CD4-positive, alpha-beta T cell (primary cell): ENCODE data around the gene TM4SF1. TPM values are rescaled to one million over a fixed set of nuclear protein-coding genes. Genes with fewer than 3 reads are reported as not detected.

Experiments used
- ATAC-seq: fragments of 200-7000 bp; cut with Tn5 transposase; one replicate; pipeline ENCODE4 v1.10.0; 2022; ENCODE audit warnings: mild to moderate bottlenecking; ENCODE audit not compliant: poor library complexity
- CTCF ChIA-PET: fragments of 350-600 bp; sonication (Branson Sonifier 250); formaldehyde crosslinking; loops from one replicate; lab custom pipeline; 2021; ENCODE audit warnings: antibody characterized with exemption, inconsistent platforms; lab: Charles Lee
- POLR2A ChIA-PET: fragments of 350-600 bp; sonication (Branson Sonifier 250); formaldehyde crosslinking; loops from one replicate; lab custom pipeline; 2021; ENCODE audit warnings: antibody characterized with exemption, inconsistent platforms; lab: Charles Lee
- DNase-seq, 14 experiments: peaks; one replicate each; pipeline ENCODE4 v3.0.0-alpha.2; 2013 to 2020; ENCODE audit warnings: mixed read lengths in 2 of 14
- H3K27ac ChIP-seq, 2 donors: one replicate each; pipeline versions ENCODE4 v1.5.1 to v1.7.0; 2013; ENCODE audit warnings: low read length in 2 of 2, low read depth in 1 of 2, mild to moderate bottlenecking in 1 of 2
- H3K27me3 ChIP-seq, 2 experiments: 1 replicate in 1 of 2; 2 replicates in 1 of 2; pipeline versions ENCODE4 v1.6.1 to v1.7.0; 2013; ENCODE audit warnings: low read length in 2 of 2, control low read depth in 1 of 2, mild to moderate bottlenecking in 1 of 2, moderate library complexity in 1 of 2; ENCODE audit not compliant: insufficient read depth in 2 of 2, control insufficient read depth in 1 of 2
- H3K36me3 ChIP-seq: one replicate; pipeline ENCODE4 v1.6.1; 2013; ENCODE audit warnings: low read length, control low read depth; ENCODE audit not compliant: insufficient read depth
- H3K4me1 ChIP-seq: one replicate; pipeline ENCODE4 v1.6.1; 2013; ENCODE audit warnings: low read length, control low read depth; ENCODE audit not compliant: insufficient read depth
- H3K4me3 ChIP-seq: one replicate; pipeline ENCODE4 v1.5.1; 2013; ENCODE audit warnings: mild to moderate bottlenecking, low read length, moderate library complexity
- H3K9me3 ChIP-seq, 2 experiments: 1 replicate in 1 of 2; 2 replicates in 1 of 2; pipeline versions ENCODE4 v1.6.1 to v1.7.0; 2013; ENCODE audit warnings: low read length in 2 of 2, mild to moderate bottlenecking in 2 of 2, control low read depth in 1 of 2, moderate library complexity in 1 of 2; ENCODE audit not compliant: control insufficient read depth in 1 of 2, insufficient read depth in 1 of 2
- H3K27ac Mint-ChIP-seq: one replicate; pipeline ENCODE4 v1.8.0; 2020; ENCODE audit warnings: mixed read lengths
- H3K27me3 Mint-ChIP-seq: one replicate; pipeline ENCODE4 v1.8.0; 2021; ENCODE audit warnings: mixed read lengths
- H3K36me3 Mint-ChIP-seq: one replicate; pipeline ENCODE4 v1.8.0; 2021; ENCODE audit warnings: low read depth, mixed read lengths
- H3K4me1 Mint-ChIP-seq: one replicate; pipeline ENCODE4 v1.8.0; 2021; ENCODE audit warnings: low read depth, mixed read lengths
- H3K4me3 Mint-ChIP-seq: one replicate; pipeline ENCODE4 v1.8.0; 2020; ENCODE audit warnings: mild to moderate bottlenecking, mixed read lengths
- H3K9me3 Mint-ChIP-seq: one replicate; pipeline ENCODE4 v1.8.0; 2020; ENCODE audit warnings: mixed read lengths
- CTCF ChIP-seq: fragments of 200-600 bp; IDR thresholded peaks from one replicate; pipeline ENCODE4 v1.8.0; 2022; ENCODE audit warnings: antibody characterized with exemption, mild to moderate bottlenecking
- intact Hi-C, 2 experiments: fragments of 100-400 bp; cut with DNase I in 1 of 2; cut with micrococcal nuclease in 1 of 2; formaldehyde crosslinking; loops; one replicate each; pipeline versions ENCODE4 v1.15.1 to v1.9.0; 2023 to 2025; cut with DNase I, micrococcal nuclease
- total RNA-seq, 174 experiments: library from RNA in 2 of 174; stranded (reverse) in 2 of 174; gene quantifications; one replicate each; pipeline ENCODE4 v1.2.3 and lab custom pipeline; 2021 to 2026

Gene TM4SF1
- total RNA-seq, 2 experiments from 2014 or later = not detected

GRCh38 chr3:149390772-149391212 is 13.3 kb upstream of the TM4SF1 start:
- no peak overlapping the region for H3K27ac ChIP-seq
- TF ChIP-seq CTCF = no peak
- ChIA-PET POLR2A (no interaction called here), CTCF (no interaction called here)
- H3K27me3 ChIP-seq = no peaks in the 10 kb centered on the region
- Mint-ChIP-seq H3K27me3 (peaks cover 9% of the 10 kb centered on the region), H3K9me3 (no peaks in the 10 kb centered on the region), H3K36me3 (no peaks in the 10 kb centered on the region), H3K4me1 (no peaks in the 10 kb centered on the region), H3K4me3 (no peak overlapping the region), H3K27ac (no peak overlapping the region)
- H3K4me3 ChIP-seq = no peak overlapping the region
- intact Hi-C loops = no loop called here
- no peaks in the 10 kb centered on the region for H3K36me3 ChIP-seq
- ATAC-seq = no peak
- no peaks in the 10 kb centered on the region for H3K9me3 ChIP-seq
- peak in 1 of 14 experiments; percentile 17 for DNase-seq
- H3K4me1 ChIP-seq = no peaks in the 10 kb centered on the region

- Mint-ChIP-seq H3K4me3 (no peak overlapping the region), H3K27ac (no peak overlapping the region), H3K36me3 (no peaks in the 10 kb centered on the region), H3K9me3 (no peaks in the 10 kb centered on the region), H3K27me3 (peaks cover 9% of the 10 kb centered on the region), H3K4me1 (no peaks in the 10 kb centered on the region)
- Histone ChIP-seq H3K9me3 (no peaks in the 10 kb centered on the region), H3K27me3 (no peaks in the 10 kb centered on the region), H3K36me3 (no peaks in the 10 kb centered on the region), H3K4me3 (no peak overlapping the region), H3K27ac (no peak overlapping the region), H3K4me1 (no peaks in the 10 kb centered on the region)
- ATAC-seq = no peak
- POLR2A ChIA-PET = no interaction called here
- intact Hi-C loops = no loop called here
- CTCF ChIA-PET = no interaction called here
- DNase-seq = no peak
- no peak for TF ChIP-seq CTCF
Observed at GRCh38 chr3:149390294-149390693, 12.8 kb upstream of the TM4SF1 start.

- intact Hi-C loops = no loop called here
- peaks cover 9% of the 10 kb centered on the region for H3K27me3 Mint-ChIP-seq
- H3K4me3 Mint-ChIP-seq = no peak overlapping the region
- ATAC-seq = no peak
- no peaks in the 10 kb centered on the region for H3K4me1 Mint-ChIP-seq
- Histone ChIP-seq H3K4me3 (no peak overlapping the region), H3K27ac (no peak overlapping the region), H3K9me3 (no peaks in the 10 kb centered on the region), H3K27me3 (no peaks in the 10 kb centered on the region), H3K4me1 (no peaks in the 10 kb centered on the region), H3K36me3 (no peaks in the 10 kb centered on the region)
- H3K27ac Mint-ChIP-seq = no peak overlapping the region
- no peak for DNase-seq
- POLR2A ChIA-PET = no interaction called here
- H3K36me3 Mint-ChIP-seq = no peaks in the 10 kb centered on the region
- TF ChIP-seq CTCF = no peak
- CTCF ChIA-PET = no interaction called here
- H3K9me3 Mint-ChIP-seq = no peaks in the 10 kb centered on the region
Observed at GRCh38 chr3:149388531-149389417, 11.3 kb upstream of the TM4SF1 start.
